Mesenchymal stem cell (in vitro differentiated cells and primary cell): ENCODE data around the gene UBE2D2.
A peak's percentile ranks its signal among the peaks of the same experiment; 100 is the strongest.

Experiments
- DNase-seq: peaks from one replicate; pipeline ENCODE4 v3.0.0-alpha.2; 2013
- H2AFZ ChIP-seq: one replicate; pipeline ENCODE4 v1.6.1; 2013; ENCODE audit warnings: low read depth, mild to moderate bottlenecking, control low read depth, inconsistent platforms, low read length, moderate library complexity
- H2AK5ac ChIP-seq: 2 replicates; pipeline ENCODE4 v1.6.1; 2013; ENCODE audit warnings: low read length, moderate library complexity, mild to moderate bottlenecking, inconsistent platforms; ENCODE audit not compliant: severe bottlenecking
- H2BK120ac ChIP-seq: one replicate; pipeline ENCODE4 v1.6.1; 2013; ENCODE audit warnings: low read depth, mild to moderate bottlenecking, inconsistent platforms, low read length, moderate library complexity
- H2BK12ac ChIP-seq, 2 experiments: one replicate each; pipeline ENCODE4 v1.6.1; 2013; ENCODE audit warnings: inconsistent platforms in 2 of 2, low read length in 2 of 2, mild to moderate bottlenecking in 2 of 2, moderate library complexity in 2 of 2, control low read depth in 1 of 2
- H2BK15ac ChIP-seq: one replicate; pipeline ENCODE4 v1.6.1; 2013; ENCODE audit warnings: mild to moderate bottlenecking, low read depth, inconsistent platforms; ENCODE audit not compliant: poor library complexity, severe bottlenecking
- H2BK5ac ChIP-seq: 2 replicates; pipeline ENCODE4 v1.6.1; 2013; ENCODE audit warnings: low read depth, mild to moderate bottlenecking, low read length, control low read depth, inconsistent platforms; ENCODE audit not compliant: poor library complexity, severe bottlenecking
- H3K14ac ChIP-seq, 2 experiments: one replicate each; pipeline ENCODE4 v1.6.1; 2013; ENCODE audit warnings: inconsistent platforms in 2 of 2, low read length in 2 of 2, control low read depth in 1 of 2, mild to moderate bottlenecking in 1 of 2, moderate library complexity in 1 of 2
- H3K18ac ChIP-seq, 2 experiments: one replicate each; pipeline ENCODE4 v1.6.1; 2013; ENCODE audit warnings: inconsistent platforms in 2 of 2, low read length in 2 of 2, control low read depth in 1 of 2, low read depth in 1 of 2, mild to moderate bottlenecking in 1 of 2
- H3K23ac ChIP-seq, 2 experiments: one replicate each; pipeline ENCODE4 v1.6.1; 2013; ENCODE audit warnings: inconsistent platforms in 2 of 2, low read length in 2 of 2, mild to moderate bottlenecking in 2 of 2, moderate library complexity in 2 of 2, control low read depth in 1 of 2
- H3K27ac ChIP-seq: 2 replicates; pipeline ENCODE4 v1.5.1; 2013; ENCODE audit warnings: mild to moderate bottlenecking, moderate library complexity, low read length, control low read depth, inconsistent platforms; ENCODE audit not compliant: poor library complexity, severe bottlenecking
- H3K27me3 ChIP-seq, 2 experiments: 2 replicates each; pipeline versions ENCODE4 v1.6.1 to v1.7.0; 2013; ENCODE audit warnings: low read length in 2 of 2, mild to moderate bottlenecking in 2 of 2, moderate library complexity in 2 of 2, control low read depth in 1 of 2, inconsistent platforms in 1 of 2; ENCODE audit not compliant: control insufficient read depth in 1 of 2, insufficient read depth in 1 of 2
- H3K36me3 ChIP-seq, 2 experiments: 2 replicates each; pipeline versions ENCODE4 v1.6.1 to v1.7.0; 2013; ENCODE audit warnings: low read length in 2 of 2, control low read depth in 1 of 2, inconsistent platforms in 1 of 2, low read depth in 1 of 2, mild to moderate bottlenecking in 1 of 2; ENCODE audit not compliant: insufficient read depth in 2 of 2, control insufficient read depth in 1 of 2
- H3K4ac ChIP-seq, 2 experiments: one replicate each; pipeline ENCODE4 v1.6.1; 2013; ENCODE audit warnings: inconsistent platforms in 2 of 2, low read length in 2 of 2, mild to moderate bottlenecking in 2 of 2, moderate library complexity in 2 of 2, control low read depth in 1 of 2, low read depth in 1 of 2
- H3K4me1 ChIP-seq: 2 replicates; pipeline ENCODE4 v1.6.1; 2013; ENCODE audit warnings: low read depth, low read length, control low read depth; ENCODE audit not compliant: control insufficient read depth, insufficient read depth
- H3K4me2 ChIP-seq: 2 replicates; pipeline ENCODE4 v1.6.1; 2013; ENCODE audit warnings: low read length, mild to moderate bottlenecking, inconsistent platforms; ENCODE audit not compliant: poor library complexity, severe bottlenecking
- H3K4me3 ChIP-seq, 2 experiments: 2 replicates each; pipeline versions ENCODE4 v1.5.1 to v1.7.0; 2013; ENCODE audit warnings: low read length in 2 of 2, mild to moderate bottlenecking in 2 of 2, control low read depth in 1 of 2, low read depth in 1 of 2; ENCODE audit not compliant: insufficient read depth in 1 of 2
- H3K79me1 ChIP-seq: replicated peaks from 2 replicates; pipeline ENCODE4 v1.6.1; 2013; ENCODE audit warnings: mild to moderate bottlenecking, control low read depth, low read length, inconsistent platforms; ENCODE audit not compliant: poor library complexity, severe bottlenecking
- H3K9ac ChIP-seq: 2 replicates; pipeline ENCODE4 v1.7.0; 2013; ENCODE audit warnings: mild to moderate bottlenecking, low read length, moderate library complexity
- H3K9me3 ChIP-seq: 2 replicates; pipeline ENCODE4 v1.7.0; 2013; ENCODE audit warnings: mild to moderate bottlenecking, low read length; ENCODE audit not compliant: control insufficient read depth
- H4K8ac ChIP-seq: one replicate; pipeline ENCODE4 v1.6.1; 2013; ENCODE audit warnings: inconsistent platforms, mild to moderate bottlenecking, low read length, moderate library complexity
- H4K91ac ChIP-seq: one replicate; pipeline ENCODE4 v1.6.1; 2013; ENCODE audit warnings: mild to moderate bottlenecking, low read length, inconsistent platforms
- WGBS: methylation state at CpG from one replicate; pipeline ENCODE4 v1.1.7; 2013; ENCODE audit warnings: mixed read lengths; 5-methylcytosine and 5-hydroxymethylcytosine counted together

The UBE2D2 gene

DNA sequence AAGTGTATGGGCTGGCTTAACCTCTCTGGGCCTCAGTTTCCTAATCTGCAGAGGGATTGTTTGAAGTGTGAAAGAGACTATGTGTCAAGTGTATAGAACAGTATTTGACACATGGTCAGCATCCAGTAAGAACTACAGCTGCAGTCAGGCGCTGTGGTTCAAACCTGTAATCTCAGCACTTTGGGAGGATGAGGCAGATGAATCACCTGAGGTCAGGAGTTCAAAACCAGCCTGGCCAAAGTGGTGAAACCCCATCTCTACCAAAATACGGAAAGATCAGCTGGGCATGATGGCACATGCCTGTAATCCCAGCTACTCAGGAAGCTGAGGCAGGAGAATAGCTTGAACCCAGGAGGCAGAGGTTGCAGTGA is 46.7 kb upstream of the UBE2D2 start:
- Histone ChIP-seq H3K9ac (no peak overlapping the region), H2BK5ac (no peak overlapping the region), H3K79me1 (no peaks in the 10 kb centered on the region), H2BK15ac (no peak overlapping the region), H4K8ac (no peak overlapping the region), H3K4me3 (peak overlapping the region in 1 of 2 experiments; percentile 28), H3K27ac (no peak overlapping the region), H2AK5ac (no peak overlapping the region), H2BK12ac (no peak overlapping the region), H3K4me1 (peaks cover 8% of the 10 kb centered on the region), H3K36me3 (no peaks in the 10 kb centered on the region), H2BK120ac (no peak overlapping the region), H3K23ac (no peak overlapping the region), H4K91ac (no peak overlapping the region), H3K4me2 (no peak overlapping the region), H3K18ac (no peak overlapping the region), H3K14ac (no peak overlapping the region), H2AFZ (no peak overlapping the region), H3K9me3 (no peaks in the 10 kb centered on the region), H3K27me3 (no peaks in the 10 kb centered on the region), H3K4ac (no peak overlapping the region)
- no peak for DNase-seq
- 90% methylated on average over 2 of the region's 2 CpGs for WGBS

DNA sequence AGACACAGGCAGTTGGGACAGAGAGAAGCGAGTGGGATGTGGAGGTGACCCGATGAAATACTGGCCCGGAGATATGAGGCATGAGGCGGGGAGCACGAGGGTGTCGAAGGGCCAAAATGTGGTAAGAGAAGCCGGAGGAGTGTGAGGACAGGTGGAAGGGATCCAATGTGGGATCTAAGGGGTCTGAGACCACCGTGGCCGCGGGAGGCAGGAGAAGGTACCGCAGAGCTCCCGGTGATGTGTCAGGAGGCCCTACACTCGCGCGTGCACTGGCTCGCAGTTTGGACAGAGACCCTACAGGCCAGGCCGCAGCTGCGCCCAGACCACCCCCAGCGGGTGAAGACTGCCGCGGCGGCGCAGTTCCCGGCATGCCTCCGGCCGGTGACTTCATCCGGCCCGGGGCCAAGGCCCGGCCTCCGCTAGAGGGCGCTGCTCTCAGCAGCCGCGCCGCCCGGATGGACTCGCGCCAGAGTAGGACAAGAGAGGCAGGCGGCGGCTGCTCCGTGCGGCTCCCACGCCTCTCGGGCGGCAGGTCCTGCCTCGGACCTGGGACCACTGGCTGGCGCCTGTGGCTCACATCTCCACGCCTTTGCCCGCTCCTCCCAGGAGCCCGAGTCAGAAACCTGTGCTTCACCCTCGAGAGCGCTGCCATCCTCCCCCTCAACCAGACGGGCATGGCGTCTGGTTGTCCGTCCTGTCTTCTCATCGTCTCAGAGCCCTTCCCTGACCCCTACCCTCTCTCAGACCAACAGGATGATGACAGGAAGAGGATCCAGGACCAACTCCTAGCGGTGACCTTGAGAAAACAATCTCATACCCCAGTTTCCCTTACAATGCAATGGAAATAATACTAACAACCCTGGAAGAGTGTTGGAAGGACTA is 43.2 kb upstream of the UBE2D2 start:
- H3K27ac ChIP-seq, result peak overlapping the region; percentile 50
- H3K4ac ChIP-seq, result peak overlapping the region; percentile 85 to 93
- DNase-seq, result peak; percentile 86
- WGBS, result 17% methylated on average over 55 of the region's 56 CpGs
- peak overlapping the region; percentile 86 for H2AK5ac ChIP-seq
- peak overlapping the region in 1 of 2 experiments; percentile 35 for H3K14ac ChIP-seq
- H3K27me3 ChIP-seq, result peaks cover 0 to 2% of the 10 kb centered on the region in 2 experiments
- H3K4me1 ChIP-seq, result peaks cover 8% of the 10 kb centered on the region
- H3K18ac ChIP-seq, result peak overlapping the region; percentile 95 to 98
- peak overlapping the region; percentile 94 for H3K4me2 ChIP-seq
- no peaks in the 10 kb centered on the region for H3K36me3 ChIP-seq
- H2BK5ac ChIP-seq, result peak overlapping the region; percentile 71
- H2BK120ac ChIP-seq, result no peak overlapping the region
- H2AFZ ChIP-seq, result peak overlapping the region; percentile 100
- H2BK12ac ChIP-seq, result peak overlapping the region; percentile 38 to 84
- H3K9me3 ChIP-seq, result no peaks in the 10 kb centered on the region
- H3K4me3 ChIP-seq, result peak overlapping the region; percentile 57 to 82
- H4K91ac ChIP-seq, result peak overlapping the region; percentile 98
- peak overlapping the region; percentile 95 for H2BK15ac ChIP-seq
- H3K9ac ChIP-seq, result peak overlapping the region; percentile 91
- no peaks in the 10 kb centered on the region for H3K79me1 ChIP-seq
- H4K8ac ChIP-seq, result peak overlapping the region; percentile 100
- H3K23ac ChIP-seq, result peak overlapping the region in 1 of 2 experiments; percentile 43

DNA sequence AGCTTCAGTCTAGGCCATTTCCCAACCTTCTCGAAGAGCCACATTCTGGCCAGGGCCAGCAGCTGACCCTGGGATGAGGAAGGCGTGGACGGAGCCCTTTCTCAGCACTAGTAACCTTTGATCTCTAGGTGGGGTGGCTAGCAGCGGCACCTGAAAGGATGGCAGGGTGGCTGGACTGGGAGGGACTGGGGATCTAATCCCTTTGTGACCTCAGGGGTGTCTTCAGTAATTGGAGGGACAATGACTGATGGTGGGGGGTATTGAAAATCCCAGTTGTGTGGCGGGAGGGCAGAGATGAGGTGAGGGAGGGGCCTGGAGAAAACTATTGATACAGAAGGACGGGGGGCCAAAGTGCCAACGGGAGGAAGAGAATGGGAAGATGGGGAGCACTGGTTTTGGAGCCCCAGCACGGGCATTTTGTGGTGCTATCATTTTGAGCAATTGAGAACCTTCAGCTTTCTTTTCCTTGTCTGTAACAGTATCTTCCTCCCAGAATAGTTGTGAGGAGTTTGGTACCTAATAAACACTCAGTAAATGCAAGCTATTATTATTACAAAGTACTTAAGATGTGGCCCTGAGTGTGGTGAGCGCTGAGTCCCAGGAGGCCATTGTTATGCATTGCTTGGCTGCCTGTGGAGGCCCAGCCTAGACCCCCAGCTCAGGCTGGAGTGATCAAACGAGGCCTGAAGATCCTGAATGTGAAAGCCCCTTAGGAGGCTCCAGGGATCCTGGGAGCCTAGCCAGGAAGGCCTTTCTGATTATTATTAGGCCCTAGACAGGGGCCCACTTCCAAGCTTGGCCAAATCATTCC is 37.3 kb upstream of the UBE2D2 start:
- Histone ChIP-seq H4K8ac (no peak overlapping the region), H3K27me3 (peaks cover 0 to 2% of the 10 kb centered on the region in 2 experiments), H3K79me1 (no peaks in the 10 kb centered on the region), H3K4me2 (no peak overlapping the region), H4K91ac (no peak overlapping the region), H3K18ac (no peak overlapping the region), H3K9ac (no peak overlapping the region), H2AFZ (no peak overlapping the region), H2BK5ac (no peak overlapping the region), H3K4me1 (peaks cover 12% of the 10 kb centered on the region), H2BK120ac (no peak overlapping the region), H2BK15ac (no peak overlapping the region), H3K36me3 (no peaks in the 10 kb centered on the region), H2AK5ac (peak overlapping the region; percentile 93), H3K27ac (no peak overlapping the region), H2BK12ac (no peak overlapping the region), H3K23ac (no peak overlapping the region), H3K4ac (no peak overlapping the region), H3K4me3 (no peak overlapping the region), H3K9me3 (no peaks in the 10 kb centered on the region), H3K14ac (no peak overlapping the region)
- DNase-seq, result no peak
- 61% methylated on average over 9 of the region's 10 CpGs for WGBS

DNA sequence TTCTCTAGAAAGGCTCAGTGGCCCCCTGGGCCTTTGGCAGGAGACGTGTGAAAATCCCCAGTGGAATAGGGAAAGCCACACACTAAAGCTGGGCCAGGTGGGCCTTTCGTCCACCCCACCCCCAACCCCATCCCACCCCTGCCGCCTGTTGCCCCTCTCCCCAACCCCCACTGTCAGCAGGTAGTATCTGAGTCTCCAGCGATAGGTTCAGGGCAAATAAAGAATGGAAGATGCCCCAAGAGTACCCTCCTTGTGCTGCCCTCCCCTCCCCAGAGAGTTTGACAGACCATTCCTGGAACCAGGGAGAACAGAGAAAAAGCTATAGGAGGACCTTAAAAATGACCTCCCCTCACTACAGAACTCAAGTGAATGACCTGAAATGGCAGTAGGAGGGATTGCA is 36.7 kb upstream of the UBE2D2 start:
- Histone ChIP-seq H3K27me3 (peaks cover 0 to 2% of the 10 kb centered on the region in 2 experiments), H3K23ac (no peak overlapping the region), H2BK120ac (peak overlapping the region; percentile 15), H3K4me2 (no peak overlapping the region), H3K4ac (no peak overlapping the region), H2BK12ac (no peak overlapping the region), H2AK5ac (peak overlapping the region; percentile 95), H3K9me3 (no peaks in the 10 kb centered on the region), H3K9ac (no peak overlapping the region), H4K91ac (no peak overlapping the region), H3K18ac (no peak overlapping the region), H3K36me3 (no peaks in the 10 kb centered on the region), H3K4me1 (peaks cover 12% of the 10 kb centered on the region), H3K14ac (no peak overlapping the region), H3K4me3 (no peak overlapping the region), H2AFZ (no peak overlapping the region), H2BK15ac (no peak overlapping the region), H4K8ac (no peak overlapping the region), H2BK5ac (no peak overlapping the region), H3K27ac (no peak overlapping the region), H3K79me1 (no peaks in the 10 kb centered on the region)
- no peak for DNase-seq
- 74% methylated on average over 3 of the region's 4 CpGs for WGBS
